Islet of Langerhans (tissue), 1 donor: ENCODE measurements around the gene NME1.
"Not testable (repeated sequence)": the region's sequence is repeated elsewhere in the genome, so short reads cannot be mapped to it uniquely, and the experiment has no call there.

ENCODE experiments used
- FAIRE-seq: peaks from one replicate; lab custom pipeline; 2011; peaks lifted over from hg19 to GRCh38; lab: Jason Lieb, UNC

NME1 gene

DNA sequence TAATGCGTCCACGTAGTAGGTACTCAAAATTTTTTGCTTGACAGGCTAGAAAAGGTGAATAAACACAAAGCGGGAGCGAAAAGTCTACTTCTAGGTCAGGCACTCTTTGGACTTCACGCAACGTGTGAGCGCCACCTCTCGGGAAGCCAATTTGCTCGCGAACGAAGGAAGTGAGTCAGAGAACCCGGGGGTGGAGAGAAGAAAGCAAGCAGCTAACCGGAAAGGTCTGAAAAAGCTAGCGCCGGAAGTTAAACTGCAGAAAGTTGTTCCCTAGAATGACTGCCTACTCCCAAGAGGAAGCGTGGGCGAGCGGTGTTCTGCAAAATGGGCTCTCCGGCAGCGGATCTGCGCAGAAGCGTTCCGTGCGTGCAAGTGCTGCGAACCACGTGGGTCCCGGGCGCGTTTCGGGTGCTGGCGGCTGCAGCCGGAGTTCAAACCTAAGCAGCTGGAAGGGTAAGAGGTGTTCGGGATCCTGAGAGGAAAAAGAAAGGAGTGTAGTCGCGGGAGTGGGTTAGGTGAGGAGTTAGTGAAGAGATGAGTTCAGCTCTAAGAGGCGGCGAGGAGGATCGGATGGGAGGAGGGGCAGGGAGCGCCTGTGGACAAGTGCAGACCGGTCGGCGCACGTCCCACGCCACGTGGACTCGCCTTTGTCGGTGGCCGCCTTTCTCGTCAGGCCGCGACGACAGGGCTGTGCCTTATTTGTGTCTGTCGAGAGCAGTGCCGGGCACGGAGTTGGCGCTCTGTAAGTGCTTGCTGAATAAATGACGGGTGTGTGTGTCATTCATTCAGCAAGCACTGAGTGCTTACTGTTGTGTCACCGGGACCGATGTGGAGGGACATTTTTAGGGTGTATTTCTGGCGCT is at the start of gene NME1:
Gene NME1, plus strand, starts transcription at position 350 of the 863 bp plus-strand sequence. CDS start 2,096 bp downstream, outside the sequence.
- FAIRE-seq: peak; percentile 92

- no peak for FAIRE-seq
Measured at GRCh38 chr17:51107778-51108177, 45.6 kb upstream of the NME1 start.

GRCh38 chr17:51112303-51113222 is 40.8 kb upstream of the NME1 start:
- FAIRE-seq: not testable (repeated sequence)

GRCh38 chr17:51115179-51115578 is 38.2 kb upstream of the NME1 start:
- no peak for FAIRE-seq

GRCh38 chr17:51118330-51119195 is 34.8 kb upstream of the NME1 start:
- no peak for FAIRE-seq

- FAIRE-seq: no peak
Measured at GRCh38 chr17:51119415-51120356, 33.7 kb upstream of the NME1 start.

DNA sequence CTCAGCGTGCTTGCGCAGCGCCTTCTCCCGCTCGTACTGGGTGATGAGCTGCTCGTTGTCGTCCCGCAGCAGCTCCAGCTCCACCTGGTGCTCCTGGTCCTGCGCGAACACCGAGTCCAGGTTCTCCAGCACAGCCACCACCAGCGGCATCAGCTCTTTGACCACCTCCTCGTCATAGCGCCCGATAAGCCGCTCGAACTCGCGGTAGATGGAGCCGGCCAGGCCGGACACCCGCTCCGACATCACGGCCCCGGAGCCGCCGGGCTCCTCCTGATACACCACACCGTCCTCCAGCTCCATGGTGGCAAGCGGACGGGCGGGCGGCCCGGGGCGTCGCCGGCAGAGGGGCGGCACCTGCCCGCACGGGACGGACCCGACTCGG is 33.0 kb upstream of the NME1 start:
- no peak for FAIRE-seq

GRCh38 chr17:51120739-51121619 is 32.4 kb upstream of the NME1 start, which contains the start of gene SPAG9:
Gene SPAG9, minus strand, starts transcription at chr17:51120868. Its CDS starts 212 bp downstream, at chr17:51120656.
- FAIRE-seq: no peak

DNA sequence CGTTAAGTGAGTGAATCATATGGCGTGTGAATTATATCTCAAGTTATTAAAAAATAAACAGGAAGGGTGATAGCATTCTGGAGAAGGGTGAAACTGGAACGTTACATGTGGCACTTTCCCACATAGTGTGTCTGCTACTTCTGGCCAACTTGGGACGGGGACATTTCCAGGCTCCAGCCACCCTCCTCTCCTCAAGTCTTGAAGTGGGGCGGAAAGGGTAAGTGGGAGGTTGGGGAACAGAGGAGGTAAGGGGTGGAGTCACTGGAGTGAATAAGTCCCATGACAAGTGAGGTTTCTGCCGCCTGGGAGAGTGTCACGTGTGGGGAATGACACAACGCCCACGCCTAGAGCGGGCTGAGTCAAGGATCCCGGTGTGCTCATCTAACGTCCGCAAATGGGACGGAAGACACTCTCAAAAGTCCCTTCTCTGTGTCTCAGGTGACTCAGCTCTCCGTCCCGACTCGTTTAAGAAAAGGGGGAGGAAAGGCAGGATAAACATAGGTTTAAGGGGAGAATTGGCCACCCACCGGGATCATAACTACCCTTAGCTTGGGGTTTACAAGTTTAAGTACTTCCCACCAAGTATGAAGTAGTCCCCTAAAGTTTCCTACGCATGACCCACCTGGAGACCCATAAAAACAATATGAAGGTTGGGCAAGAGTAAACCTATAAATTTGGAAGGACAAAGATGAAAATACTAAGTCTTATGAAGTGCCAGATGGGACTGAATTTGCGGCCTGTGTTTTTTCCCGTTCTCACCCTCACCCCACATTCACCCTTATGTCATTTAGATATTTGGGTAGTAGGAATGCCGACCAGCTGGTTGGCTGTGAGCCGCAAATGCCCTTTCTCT is 31.5 kb upstream of the NME1 start:
- FAIRE-seq: no peak

- FAIRE-seq: not testable (repeated sequence)
Measured at GRCh38 chr17:51122473-51123115, 30.8 kb upstream of the NME1 start.

DNA sequence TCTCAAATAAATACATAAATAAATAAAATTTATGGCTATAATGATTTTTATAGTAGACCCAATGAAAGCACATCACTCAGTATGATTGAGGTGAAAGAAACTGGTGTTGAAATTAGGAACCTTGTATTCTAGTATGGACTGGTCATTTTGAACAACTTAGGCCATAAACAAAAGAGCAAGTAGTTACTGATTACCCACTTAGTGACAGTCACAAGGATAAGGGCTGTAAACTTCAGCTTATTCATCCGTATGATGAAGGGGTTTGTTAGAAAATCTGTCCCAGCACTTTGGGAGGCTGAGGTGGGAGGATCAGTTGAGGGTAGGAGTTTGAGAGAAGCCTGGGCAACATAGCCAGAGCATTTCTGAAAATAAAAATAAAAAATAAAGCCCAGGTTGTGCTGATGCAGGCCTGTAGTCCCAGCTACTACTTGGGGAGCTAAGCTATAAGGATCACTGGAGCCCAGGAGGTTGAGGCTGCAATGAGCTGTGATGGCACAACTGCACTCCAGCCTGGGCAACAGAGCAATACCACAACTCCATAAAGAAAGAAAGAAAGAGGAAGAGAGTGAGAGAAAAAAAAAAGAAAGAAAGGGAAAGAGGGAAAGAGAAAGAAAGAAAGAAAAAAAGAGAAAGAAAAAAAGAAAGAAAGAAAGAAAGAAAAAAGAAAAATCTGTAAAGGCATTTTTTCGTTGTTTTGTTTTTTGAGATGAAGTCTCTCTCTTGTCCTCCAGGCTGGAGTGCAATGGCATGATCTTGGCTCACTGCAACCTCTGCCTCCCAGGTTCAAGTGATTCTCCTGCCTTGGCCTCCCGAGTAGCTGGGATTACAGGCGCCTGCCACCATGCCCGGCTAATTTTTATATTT is 28.5 kb upstream of the NME1 start:
- FAIRE-seq: no peak

DNA sequence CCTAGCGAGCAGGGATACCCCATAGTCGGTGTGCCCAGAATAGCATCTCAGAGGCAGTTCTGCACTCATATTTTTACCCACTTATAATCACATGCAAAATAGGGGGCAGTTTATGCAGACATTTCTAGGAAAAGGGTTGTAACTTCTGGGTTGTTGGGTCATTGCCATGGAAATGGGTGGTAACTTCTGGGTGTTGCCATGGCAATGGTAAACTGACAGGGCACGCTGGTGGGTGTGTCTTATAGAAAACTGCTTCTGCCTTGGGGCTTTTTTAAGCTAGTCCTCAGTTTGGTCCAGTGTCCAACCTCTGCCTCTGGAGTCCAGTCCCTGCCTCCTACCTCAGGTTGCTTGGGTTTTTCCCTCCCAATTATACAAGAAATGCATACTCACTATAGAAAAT is 25.3 kb upstream of the NME1 start:
- FAIRE-seq: no peak

DNA sequence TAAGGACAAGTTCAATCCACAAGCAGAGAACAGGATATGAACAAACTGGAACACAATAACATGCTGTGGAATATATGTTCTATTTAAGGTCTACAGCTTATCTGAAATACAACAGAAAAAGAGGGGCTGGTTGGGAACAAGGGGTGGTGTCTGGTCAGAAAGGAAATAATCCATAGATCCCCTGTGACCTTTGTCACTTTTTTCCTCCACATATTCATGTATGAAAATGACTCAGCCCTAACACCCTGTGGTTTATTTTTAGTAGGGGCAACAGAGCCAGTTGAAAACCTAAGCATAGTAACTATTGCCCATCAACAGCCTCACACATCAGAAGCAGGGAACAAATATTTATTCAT is 20.4 kb upstream of the NME1 start:
- no peak for FAIRE-seq

- no peak for FAIRE-seq
Measured at GRCh38 chr17:51133365-51133764, 20.0 kb upstream of the NME1 start.

GRCh38 chr17:51135956-51136355 is 17.4 kb upstream of the NME1 start:
- no peak for FAIRE-seq

DNA sequence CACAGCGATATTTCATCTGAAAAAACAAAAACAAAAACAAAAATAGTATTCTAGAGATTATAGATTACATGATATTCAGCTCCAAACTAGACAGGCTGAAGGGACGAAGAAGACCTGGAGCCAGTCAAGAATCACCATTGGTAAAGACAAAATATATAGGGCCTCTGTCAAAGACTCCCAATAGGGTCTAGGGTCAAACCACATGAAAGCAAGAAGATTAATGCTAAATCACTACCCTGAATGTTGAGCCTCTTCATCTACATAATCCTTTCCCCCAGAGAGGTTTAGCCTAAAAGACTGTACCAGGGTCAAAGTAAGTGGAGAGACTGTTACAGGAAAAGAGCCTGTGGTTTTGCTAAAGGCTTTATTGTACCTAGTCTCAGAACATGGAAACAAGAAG is 10.8 kb upstream of the NME1 start:
- FAIRE-seq: no peak

- FAIRE-seq: no peak
Measured at GRCh38 chr17:51144266-51145022, 8.9 kb upstream of the NME1 start.
